HG03066 (cell line): ENCODE data around the gene TBL3.
"Not testable (repeated sequence)": the region's sequence is repeated elsewhere in the genome, so short reads cannot be mapped to it uniquely, and the experiment has no call there.

Experiments
- ATAC-seq: cut with Tn5 transposase; IDR thresholded peaks from one replicate; pipeline ENCODE4 v1.9.1; 2021; ENCODE audit warnings: low read depth; ENCODE audit not compliant: unreplicated experiment

The TBL3 gene

DNA sequence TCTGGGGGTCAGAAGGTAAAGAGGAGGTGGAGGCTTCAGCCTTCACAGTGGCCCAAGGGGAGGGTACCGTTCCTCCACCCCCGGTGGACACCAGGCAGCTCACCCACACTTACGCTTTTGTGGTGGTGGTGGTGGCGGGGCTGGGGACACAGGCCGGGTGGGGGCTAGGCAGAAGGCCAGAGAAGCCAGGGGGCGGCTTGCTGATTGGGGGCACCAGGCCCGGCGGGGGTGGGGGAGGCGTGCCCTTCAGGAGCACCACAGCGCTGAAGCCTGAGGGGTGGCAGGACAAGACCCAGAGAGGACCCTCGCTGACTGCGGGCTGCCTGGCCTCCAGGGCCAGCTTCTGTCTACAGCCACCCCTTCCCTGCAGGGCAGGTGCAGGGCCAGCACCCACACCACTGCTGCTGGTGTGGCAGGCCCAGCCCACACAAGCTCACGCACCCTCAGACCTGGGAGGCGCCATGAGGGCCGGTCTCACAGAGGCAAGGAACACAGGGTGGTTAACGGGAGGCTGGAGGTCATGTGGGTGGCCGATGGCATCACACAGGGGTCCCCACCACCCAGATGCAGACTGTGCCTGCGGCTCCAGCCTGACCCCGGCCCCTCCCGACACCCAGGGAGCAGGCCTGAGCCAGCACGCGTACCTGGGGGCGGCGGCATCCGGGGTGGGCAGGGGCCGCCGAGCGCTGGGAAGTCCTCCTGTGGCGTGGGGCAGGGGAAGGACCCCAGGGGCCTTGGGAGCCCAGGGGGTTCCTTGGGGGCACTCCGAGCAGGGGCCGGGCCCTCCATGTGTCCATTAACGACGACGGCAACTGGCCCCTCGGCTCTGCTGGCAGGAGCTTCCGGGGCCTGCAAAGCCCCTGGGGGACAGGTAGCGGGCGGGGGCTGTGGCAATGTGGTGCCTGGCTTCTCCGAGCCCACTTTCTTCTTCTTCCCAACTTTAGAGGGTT is 27.3 kb downstream of the TBL3 start:
- ATAC-seq = no peak

DNA sequence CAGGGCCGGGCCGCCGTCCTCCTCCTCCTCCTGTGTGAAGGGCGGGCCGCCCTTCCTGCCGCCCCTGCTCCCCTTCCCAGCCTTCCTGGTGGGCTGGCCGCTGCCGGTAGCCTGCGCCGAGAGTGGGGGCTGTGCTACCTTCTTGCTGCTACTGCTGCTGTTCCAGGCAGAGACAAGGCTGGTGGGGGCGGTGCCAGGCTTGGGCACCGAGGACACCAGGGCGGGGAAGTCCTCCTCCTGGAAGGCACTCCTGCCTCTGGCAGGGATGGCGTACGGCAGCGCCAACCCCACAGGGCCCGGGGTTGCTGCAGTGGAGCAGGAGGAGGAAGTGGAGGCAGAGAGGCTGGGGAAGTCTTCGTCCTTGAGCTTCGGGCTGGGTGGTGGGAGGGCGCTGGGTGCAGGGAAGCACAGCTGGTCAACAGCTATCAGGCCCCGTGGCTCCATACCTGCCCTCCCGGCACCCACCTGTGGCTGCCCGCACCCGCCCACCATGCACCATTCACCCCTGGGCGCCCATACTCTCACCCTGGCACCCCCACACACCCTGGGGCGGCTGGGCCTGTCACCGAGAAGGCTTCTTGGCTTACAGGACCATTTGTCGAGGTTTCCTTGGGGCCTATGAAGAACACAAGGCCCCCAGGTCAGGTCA is 28.1 kb downstream of the TBL3 start:
- no peak for ATAC-seq

DNA sequence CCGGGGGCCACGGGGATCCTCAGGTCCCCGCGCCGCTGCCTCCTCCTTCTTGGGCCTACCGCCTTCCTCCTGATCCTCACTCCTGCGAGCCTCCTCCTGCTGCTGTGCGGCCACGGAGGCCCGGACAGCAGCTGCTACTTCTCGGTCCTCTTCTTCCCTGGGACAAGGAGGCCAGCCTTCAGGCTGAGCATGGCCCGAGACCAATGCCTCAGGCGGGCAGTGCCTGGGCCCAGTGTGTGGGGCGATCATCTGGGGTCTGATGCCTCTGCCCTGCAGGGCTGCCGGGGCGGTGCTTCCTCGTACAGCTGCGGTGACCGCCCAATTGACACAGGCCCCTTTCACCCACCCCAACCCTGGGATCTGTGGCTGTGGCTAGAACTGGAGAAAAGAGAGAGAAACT is 29.2 kb downstream of the TBL3 start:
- ATAC-seq = no peak

DNA sequence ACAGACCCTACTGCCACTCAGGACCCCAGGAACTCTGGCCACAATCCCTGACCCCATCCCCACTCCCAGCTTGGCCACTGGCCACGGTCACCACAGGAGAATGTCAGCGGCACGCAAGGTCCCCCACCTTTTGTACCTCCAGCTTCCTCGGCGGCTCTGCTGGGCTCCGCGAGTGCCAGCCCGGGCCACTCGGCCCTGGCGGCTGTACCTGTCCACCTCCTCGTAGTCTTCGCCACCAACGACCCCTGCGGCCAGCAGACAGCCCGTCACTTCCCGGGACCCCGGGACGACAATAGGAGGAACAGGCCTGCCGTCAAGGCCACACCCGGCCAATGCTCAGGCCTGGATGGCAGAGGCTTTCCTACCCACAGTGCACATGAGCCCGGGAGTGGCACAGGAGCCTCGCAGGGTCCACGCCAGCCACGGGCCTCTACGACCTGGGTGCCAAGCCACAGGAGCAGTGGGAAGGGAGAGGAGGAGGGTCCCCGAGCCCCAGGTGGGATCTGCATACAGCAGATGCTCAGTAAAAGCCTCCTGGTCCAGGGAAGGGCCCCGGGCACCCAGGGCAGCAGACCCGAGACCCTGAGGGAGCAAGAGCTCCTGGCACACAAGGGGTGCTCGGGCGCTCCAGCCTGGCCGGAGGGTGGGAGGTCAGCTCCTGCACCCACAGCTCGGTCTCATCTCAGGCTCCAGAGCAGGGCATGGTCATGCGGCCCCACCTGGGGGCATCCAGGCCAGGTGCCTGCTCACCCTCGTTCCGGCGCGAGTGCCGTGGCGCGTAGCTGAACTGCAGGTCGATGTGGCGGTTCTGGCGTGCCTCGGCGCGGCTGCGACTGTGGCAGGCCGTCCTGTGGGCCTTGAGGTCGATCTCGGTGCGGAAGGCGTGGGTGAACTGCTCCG is 29.9 kb downstream of the TBL3 start:
- no peak for ATAC-seq

DNA sequence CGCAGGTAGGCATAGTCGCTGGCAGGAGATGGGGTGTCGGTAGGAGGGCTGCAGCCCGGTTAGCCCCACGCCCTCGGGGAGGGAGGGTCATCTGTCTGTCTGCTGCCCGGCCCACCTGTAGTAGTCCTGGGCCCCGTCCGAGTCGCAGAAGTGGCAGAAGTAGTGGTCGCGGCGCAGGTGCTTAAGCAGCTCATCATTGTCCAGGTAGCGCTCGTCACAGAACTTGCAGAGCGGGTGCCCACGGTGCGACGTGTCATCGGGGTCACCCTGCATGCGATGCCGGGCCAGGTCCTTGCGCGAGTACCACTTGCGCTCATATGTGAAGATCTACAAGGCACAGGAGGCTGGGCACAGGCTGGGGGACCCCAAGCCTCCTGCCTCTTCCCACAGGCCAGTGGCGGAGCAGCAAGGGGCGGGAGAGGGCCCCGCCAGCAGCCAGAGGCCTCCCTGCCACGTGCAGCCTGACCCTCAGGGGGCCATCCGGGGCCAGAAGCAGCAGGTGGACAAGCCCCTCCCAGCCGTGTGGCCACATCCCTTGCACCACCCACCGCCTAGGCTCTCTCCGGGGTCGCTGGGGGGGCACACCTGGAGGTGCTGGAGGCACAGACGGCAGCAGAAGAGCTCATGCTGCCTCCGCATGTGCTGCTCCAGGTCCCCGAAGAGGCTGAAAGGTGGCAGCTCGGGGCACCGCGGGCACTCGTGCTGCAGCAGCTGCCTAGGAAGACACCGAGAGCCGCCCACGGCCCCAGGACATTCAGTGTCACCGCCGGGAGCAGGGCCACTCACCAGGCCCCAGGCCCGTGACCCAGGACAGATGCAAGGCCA is 30.8 kb downstream of the TBL3 start:
- ATAC-seq = no peak

DNA sequence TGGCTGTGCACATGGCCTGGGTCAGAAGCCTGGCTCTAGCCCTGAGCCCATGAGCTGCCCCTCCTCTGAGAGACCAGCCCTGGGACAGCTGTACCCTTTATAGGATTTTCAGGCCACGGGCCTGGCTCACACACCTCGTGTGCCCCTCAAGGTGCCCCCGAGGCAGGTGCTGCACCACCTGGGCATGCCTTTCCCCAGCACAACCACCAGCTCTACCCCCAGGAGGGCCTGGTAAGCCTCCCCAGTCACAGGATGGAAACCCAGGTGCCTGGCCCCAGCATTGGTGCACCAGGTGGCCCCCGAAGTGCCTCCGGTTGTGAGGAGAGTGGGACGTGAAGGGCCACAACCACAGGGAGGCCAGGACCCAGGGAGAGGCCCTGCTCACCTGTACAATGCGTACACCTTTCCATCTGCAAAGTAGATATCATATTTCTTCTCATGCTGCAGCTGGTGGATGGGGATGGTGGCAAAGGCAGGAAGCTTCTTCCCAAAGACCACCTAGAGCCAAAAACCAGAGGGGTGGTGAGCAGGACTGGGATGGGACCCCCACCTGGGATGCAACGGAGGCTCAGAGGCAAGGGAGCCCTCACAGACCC is 31.5 kb downstream of the TBL3 start:
- ATAC-seq = no peak

DNA sequence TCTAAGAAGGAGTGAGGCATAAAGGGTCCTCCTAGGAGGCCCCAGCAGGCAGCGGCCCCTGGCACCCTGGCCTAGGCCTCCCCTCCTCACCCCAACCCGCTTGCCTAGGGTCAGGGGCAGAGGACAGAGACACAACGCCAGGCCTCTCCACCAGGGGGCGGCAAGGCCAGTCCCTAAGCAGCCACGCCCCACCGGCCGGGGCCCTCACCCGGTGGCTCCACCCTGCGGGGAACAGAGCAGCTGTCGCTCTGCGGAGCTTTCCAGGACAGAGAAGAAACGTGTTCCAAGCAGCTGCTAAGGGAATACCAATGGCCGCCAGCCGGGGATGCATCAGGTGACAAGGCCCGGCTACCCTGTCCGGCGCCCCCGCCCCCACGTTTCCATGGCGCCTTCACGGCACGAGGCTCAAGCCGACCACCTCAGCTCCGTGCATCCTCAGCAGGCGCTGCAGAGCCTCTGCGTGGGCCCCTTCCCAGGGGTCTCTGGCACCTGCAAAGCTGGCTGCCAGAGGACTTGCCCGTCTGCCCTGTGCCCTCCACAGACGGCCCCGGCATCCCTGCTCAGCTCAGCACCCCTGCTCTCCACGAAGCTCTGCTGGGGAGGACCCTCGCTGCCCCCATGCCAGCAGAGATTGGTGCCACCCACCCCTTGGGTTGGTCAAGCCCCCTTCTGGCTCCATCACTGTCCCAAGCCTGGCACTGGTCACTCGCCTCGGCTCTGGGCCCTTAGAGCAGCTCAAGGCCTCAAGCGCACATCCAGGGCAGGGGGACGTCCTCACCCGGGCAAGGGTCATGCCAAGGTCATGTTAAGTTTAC is 32.2 kb downstream of the TBL3 start:
- ATAC-seq = no peak

DNA sequence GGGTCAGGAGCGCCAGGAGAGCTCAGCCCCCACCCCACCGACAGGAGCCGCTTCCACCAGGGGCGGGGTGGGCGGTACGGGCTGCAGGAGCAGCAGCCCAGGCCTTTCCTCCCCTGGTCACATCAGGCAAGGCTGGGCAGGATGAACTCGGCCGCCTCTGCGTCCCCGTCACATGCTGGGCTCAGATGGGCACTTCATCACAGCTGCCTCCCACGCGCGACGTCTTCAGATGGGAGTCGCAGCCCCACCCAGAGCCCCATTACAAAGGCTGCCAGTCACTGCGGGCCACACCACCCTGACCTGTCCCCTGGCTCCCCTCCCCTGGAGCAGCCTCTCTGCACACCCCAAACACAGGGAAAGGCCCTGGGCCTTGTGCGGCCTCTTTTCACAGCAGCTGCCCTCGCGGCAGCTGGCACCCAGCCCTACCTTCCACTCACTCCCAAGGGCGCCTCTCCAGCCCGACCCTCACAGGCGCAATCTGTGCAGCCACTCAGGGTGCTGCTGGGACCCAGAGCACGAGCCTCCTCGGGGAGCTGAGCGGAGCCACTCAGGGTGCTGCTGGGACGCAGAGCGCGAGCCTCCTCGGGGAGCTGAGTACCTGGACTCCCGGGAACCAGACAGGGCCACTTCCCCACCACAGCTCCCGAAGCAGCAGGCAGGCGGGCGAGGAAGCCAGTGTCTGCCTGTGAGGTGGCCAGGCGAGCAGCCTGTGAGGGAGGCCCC is 33.1 kb downstream of the TBL3 start:
- no peak for ATAC-seq

DNA sequence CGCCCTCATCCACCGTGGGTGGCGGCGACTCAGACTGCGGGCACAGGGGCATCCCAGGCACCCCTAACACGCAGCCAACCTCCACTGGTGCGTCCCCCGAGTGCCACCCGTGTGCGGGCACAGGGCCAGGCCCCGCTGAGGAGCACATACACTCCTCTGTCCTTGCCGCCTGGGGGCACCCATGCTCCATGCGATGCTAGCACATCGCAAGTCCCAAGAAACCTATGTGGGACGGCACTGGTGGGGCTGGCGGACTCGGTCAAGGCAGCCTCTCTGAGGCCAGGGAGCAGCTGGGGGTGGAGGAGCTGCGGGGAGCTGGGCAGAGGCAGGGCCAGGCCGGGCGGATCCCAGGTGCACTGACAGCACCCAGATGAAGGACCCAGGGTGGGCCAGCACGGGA is 33.8 kb downstream of the TBL3 start:
- ATAC-seq = no peak

DNA sequence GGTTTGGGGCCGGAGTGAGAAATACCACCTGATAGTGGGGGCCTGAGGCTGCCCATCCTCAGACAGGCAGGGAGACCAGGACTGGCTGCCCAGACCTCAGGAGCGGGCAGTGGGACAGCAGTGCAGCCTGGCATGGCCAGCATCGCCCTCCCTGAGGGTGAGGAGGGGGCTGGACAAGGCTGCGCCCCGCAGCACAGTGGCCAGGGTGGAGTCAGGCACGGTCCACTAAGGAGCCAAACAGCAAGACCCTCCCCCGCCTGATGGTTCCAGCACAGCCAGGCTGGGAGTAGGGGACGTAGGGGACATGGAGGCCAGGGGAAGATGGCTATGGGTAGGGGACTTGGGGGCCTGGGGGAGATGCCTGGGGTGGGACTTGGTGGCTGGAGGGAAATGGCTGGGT is 34.5 kb downstream of the TBL3 start:
- no peak for ATAC-seq

DNA sequence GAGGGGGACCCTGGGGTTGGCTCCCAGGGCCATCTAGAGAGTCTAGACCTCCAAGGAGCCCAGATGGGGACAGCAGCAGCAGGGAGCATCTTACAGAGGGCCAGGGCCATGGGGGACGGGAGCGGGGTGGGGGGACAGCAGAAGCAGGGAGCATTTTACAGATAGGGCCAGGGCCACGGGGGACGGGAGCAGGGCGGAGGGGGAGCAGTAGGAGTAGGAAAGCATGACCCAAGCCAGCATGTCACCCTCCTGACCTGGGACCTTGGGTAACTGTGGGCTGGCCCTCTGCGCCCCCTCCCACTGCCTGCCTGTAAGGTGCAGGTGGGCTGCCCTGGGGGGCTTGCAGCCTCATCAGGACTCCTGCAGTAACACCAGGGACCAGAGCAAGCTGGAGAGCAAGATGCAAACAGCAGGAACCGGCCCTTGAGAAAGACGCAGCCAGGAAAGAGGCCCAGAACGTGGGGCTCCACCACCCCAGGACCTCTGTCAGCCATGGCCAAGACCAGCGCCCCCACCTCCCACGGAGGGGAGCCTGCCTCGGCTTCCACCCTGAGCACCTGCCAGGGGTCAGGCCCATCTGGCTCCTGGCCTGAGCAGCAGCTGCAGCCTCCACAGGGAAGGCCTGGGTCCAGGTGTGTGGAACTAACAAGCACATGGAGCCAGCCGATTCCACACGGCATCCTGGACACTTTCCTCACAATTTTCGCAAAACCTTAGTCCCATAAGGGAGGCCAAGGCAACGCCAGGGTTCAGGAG is 35.4 kb downstream of the TBL3 start:
- no peak for ATAC-seq

DNA sequence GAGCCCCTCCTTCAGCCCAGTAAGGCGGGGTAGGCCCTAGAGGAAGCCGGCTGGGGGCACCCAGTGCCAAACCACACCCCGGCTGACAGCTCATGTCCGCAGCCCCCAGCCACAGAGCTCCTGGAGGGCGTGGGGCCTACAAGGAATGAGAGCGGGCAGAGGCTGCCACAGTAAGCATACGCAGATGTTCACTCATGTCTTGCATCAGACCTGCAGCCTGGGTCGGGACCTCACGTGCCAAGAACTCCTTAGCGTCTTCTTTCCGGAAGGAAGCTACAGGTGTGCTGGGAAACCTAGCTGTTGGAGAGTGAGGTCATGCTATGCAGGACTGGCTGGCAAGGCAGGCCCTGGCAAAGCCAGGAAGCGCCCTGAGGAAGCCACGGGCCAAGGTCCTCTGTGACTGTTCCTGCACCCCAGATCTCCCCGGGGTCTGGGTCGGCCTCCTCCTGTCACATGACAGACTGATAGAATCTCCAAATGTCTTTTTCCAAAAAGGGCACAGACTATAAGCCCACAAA is 36.2 kb downstream of the TBL3 start:
- ATAC-seq = no peak

DNA sequence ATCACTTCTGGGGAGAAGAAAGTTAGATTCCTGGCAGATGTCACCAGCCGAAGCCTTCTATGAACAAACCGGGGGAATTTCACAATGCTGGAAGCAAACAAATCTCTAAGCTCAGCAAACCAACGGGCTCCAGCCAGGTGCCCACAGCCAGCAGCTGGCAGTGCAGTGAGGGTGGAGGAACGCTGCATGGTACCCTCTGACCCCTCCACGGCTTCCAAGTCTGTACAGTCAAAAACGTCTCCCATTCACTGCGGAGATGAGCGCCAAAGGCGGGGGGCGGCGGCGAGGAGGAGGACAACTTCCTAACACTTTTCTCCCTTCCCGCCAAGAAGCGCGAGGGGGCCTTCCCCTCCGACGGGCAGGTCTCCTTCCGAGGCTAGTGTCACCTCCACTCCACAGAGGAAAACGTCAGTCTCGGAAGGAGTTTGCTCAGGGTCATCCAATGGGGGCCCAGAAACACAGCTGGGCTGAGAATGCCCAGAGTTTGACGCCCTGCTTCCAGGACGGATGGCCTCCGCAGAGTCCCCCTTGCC is 36.8 kb downstream of the TBL3 start:
- peak; percentile 15 for ATAC-seq

DNA sequence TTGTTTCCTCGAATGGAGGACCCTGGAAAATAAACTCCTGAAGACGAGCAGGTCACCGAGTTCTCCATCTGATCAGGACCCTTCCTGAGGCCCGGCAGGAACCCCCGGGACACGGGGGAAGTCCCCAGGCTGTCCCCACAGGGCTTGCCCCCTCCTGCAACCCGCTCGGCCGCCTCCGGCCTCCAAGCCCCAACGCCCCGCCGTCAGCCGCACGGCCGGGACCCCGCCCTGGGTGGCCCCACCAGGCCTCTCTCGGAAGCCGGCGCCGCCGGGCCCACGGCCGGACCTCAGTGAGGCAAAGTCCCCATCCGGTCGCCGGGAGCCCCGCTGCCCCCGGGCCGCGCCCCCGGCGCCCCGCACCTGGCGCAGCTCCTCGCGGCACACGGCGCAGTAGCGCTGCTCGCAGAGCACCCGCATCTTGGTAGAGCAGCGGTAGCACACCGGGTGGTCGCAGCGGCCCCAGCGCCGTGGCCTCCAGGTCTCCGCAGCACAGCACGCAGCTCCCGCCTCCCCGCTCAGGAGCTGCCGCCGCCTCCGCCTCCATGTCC is 37.4 kb downstream of the TBL3 start:
- peak; percentile 16 for ATAC-seq

DNA sequence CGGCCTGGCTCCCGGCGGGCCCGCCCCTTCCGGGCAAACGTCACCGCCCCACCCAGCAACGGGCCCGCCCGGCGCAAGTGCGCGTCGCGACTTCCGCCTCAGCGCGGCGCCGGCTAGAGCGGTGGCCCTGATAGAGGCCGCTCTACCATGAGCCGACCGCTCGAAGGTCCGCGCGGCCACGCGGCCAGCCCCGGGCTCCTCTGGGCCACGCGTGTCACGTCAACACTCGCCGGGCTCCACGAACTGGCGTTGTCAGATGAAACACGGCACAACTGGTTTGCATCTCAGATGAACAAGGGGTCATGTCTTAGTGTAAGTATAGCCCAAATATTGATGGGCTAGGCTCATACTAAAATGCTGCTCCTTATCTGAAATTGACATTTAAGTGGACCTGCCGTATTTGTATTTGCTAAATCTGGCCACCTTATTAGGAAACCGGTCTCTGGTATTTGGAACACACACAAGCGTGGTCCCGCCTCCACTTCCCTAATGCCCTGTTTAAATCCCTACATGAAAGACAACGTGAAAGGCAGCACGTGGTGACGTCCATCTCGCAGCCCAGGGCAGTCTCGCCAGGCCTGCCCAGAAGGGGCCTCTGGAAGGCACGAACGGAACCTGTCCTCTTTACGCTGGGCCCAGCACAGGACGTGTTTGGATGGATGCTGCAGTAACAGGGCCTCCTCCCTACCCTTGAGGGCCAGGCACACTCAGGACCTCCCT is 38.1 kb downstream of the TBL3 start, which contains the start of gene ZNF598:
TSS of gene ZNF598 (minus strand) at position 31 of the 720 bp plus-strand sequence.
- ATAC-seq = peak; percentile 75

DNA sequence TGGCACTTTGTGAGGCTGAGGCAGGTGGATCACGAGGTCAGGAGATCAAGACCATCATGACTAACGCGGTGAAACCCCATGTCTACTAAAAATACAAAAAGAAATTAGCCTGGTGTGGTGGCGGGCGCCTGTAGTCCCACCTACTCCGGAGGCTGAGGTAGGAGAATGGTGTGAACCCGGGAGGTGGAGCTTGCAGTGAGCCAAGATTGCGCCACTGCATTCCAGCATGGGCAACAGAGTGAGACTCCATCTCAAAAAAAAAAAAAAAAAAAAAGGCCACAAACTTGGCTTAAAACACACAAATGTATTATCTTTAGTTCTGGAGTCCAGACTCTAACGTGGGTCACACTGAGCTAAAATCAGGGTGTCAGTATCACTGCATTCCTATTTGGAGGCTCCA is 39.9 kb downstream of the TBL3 start:
- ATAC-seq = not testable (repeated sequence)
